Measurements from ENCODE around the gene PTP4A2.

DNA sequence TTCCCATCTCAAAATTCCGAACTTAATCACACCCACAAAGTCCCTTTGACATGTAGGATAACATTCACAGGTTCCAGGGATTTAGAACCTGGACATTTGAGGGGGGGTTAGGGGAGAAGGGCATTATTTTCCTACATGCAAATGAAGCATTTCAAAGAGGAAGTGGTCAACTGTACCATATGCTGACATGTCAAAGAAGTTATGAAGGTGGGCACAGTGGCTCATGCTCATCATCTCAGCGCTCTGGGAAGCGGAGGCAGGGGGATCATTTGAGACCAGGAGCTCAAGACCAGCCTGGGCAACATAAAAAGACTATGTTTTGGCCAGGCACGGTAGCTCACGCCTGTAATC is 35.7 kb downstream of the PTP4A2 start:
- TF ChIP-seq ARNTL (CRISPR knock-in tag; IDR thresholded peaks at IDR 0.05) (no peak), HDAC2 (CRISPR knock-in tag; IDR thresholded peaks at IDR 0.05) (no peak), MEIS1 (CRISPR knock-in tag; IDR thresholded peaks at IDR 0.05; ENCODE audit: borderline replicate concordance) (no peak), HMGA1 (CRISPR knock-in tag; conservative IDR thresholded peaks at IDR 0.05) (no peak), ZNF501 (CRISPR knock-in tag; IDR thresholded peaks at IDR 0.05) (no peak), TCF12 (IDR thresholded peaks at IDR 0.05) (no peak), TCF12 (CRISPR knock-in tag; IDR thresholded peaks at IDR 0.05) (no peak), ZNF121 (CRISPR knock-in tag; IDR thresholded peaks at IDR 0.05) (no peak), NBN (conservative IDR thresholded peaks at IDR 0.05) (no peak), SALL2 (CRISPR knock-in tag; IDR thresholded peaks at IDR 0.05) (no peak), SOX6 (IDR thresholded peaks at IDR 0.05) (no peak), SOX6 (CRISPR knock-in tag; IDR thresholded peaks at IDR 0.05) (no peak)
- TF ChIP-seq, protein P1, sequence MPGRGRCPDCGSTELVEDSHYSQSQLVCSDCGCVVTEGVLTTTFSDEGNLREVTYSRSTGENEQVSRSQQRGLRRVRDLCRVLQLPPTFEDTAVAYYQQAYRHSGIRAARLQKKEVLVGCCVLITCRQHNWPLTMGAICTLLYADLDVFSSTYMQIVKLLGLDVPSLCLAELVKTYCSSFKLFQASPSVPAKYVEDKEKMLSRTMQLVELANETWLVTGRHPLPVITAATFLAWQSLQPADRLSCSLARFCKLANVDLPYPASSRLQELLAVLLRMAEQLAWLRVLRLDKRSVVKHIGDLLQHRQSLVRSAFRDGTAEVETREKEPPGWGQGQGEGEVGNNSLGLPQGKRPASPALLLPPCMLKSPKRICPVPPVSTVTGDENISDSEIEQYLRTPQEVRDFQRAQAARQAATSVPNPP (CRISPR knock-in tag; IDR thresholded peaks at IDR 0.05) = no peak
- TF ChIP-seq, protein P2, sequence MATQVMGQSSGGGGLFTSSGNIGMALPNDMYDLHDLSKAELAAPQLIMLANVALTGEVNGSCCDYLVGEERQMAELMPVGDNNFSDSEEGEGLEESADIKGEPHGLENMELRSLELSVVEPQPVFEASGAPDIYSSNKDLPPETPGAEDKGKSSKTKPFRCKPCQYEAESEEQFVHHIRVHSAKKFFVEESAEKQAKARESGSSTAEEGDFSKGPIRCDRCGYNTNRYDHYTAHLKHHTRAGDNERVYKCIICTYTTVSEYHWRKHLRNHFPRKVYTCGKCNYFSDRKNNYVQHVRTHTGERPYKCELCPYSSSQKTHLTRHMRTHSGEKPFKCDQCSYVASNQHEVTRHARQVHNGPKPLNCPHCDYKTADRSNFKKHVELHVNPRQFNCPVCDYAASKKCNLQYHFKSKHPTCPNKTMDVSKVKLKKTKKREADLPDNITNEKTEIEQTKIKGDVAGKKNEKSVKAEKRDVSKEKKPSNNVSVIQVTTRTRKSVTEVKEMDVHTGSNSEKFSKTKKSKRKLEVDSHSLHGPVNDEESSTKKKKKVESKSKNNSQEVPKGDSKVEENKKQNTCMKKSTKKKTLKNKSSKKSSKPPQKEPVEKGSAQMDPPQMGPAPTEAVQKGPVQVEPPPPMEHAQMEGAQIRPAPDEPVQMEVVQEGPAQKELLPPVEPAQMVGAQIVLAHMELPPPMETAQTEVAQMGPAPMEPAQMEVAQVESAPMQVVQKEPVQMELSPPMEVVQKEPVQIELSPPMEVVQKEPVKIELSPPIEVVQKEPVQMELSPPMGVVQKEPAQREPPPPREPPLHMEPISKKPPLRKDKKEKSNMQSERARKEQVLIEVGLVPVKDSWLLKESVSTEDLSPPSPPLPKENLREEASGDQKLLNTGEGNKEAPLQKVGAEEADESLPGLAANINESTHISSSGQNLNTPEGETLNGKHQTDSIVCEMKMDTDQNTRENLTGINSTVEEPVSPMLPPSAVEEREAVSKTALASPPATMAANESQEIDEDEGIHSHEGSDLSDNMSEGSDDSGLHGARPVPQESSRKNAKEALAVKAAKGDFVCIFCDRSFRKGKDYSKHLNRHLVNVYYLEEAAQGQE (IDR thresholded peaks at IDR 0.05; ENCODE audit: borderline replicate concordance in 1 of 2, low read depth in 1 of 2, low read length in 2 of 2) = no peak
- TF ChIP-seq, protein P3, sequence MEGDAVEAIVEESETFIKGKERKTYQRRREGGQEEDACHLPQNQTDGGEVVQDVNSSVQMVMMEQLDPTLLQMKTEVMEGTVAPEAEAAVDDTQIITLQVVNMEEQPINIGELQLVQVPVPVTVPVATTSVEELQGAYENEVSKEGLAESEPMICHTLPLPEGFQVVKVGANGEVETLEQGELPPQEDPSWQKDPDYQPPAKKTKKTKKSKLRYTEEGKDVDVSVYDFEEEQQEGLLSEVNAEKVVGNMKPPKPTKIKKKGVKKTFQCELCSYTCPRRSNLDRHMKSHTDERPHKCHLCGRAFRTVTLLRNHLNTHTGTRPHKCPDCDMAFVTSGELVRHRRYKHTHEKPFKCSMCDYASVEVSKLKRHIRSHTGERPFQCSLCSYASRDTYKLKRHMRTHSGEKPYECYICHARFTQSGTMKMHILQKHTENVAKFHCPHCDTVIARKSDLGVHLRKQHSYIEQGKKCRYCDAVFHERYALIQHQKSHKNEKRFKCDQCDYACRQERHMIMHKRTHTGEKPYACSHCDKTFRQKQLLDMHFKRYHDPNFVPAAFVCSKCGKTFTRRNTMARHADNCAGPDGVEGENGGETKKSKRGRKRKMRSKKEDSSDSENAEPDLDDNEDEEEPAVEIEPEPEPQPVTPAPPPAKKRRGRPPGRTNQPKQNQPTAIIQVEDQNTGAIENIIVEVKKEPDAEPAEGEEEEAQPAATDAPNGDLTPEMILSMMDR (CRISPR knock-in tag; IDR thresholded peaks at IDR 0.05) = no peak

All from HepG2 (cell line).